Liver (tissue), 9 donors: ENCODE results near the gene PPP1R2B. TPM values are rescaled to one million over a fixed set of nuclear protein-coding genes. Genes with fewer than 3 reads are reported as not detected.

Experiments
- DNase-seq: peaks from one replicate; pipeline ENCODE4 v3.0.0-alpha.2; 2017; ENCODE audit warnings: low spot score
- H3K27ac ChIP-seq, 2 donors: one replicate each; pipeline ENCODE4 v1.7.0; 2013; ENCODE audit warnings: inconsistent platforms in 2 of 2, low read length in 2 of 2, control low read depth in 1 of 2, low read depth in 1 of 2, mild to moderate bottlenecking in 1 of 2
- H3K27me3 ChIP-seq, 4 donors: one replicate each; pipeline versions ENCODE4 v1.6.1 to v1.7.0; 2013; ENCODE audit warnings: low read length in 3 of 4, inconsistent platforms in 1 of 4, mild to moderate bottlenecking in 1 of 4, moderate library complexity in 1 of 4; ENCODE audit not compliant: control insufficient read depth in 4 of 4, insufficient read depth in 4 of 4
- H3K36me3 ChIP-seq, 4 donors: one replicate each; pipeline versions ENCODE4 v1.6.1 to v1.7.0; 2013; ENCODE audit warnings: low read length in 3 of 4, mild to moderate bottlenecking in 3 of 4, low read depth in 1 of 4, moderate library complexity in 1 of 4; ENCODE audit not compliant: control insufficient read depth in 4 of 4, insufficient read depth in 3 of 4
- H3K4me1 ChIP-seq, 4 donors: one replicate each; pipeline versions ENCODE4 v1.6.1 to v1.7.0; 2013; ENCODE audit warnings: low read length in 3 of 4, mild to moderate bottlenecking in 3 of 4, moderate library complexity in 1 of 4; ENCODE audit not compliant: control insufficient read depth in 4 of 4, insufficient read depth in 4 of 4
- H3K4me3 ChIP-seq, 3 donors: one replicate each; pipeline versions ENCODE4 v1.6.1 to v1.7.0; 2013; ENCODE audit warnings: low read length in 3 of 3, control low read depth in 1 of 3, low read depth in 1 of 3, mild to moderate bottlenecking in 1 of 3
- H3K9ac ChIP-seq, 2 donors: one replicate each; pipeline ENCODE4 v1.7.0; 2013; ENCODE audit warnings: low read length in 2 of 2, mild to moderate bottlenecking in 2 of 2, moderate library complexity in 2 of 2, control low read depth in 1 of 2, low read depth in 1 of 2
- H3K9me3 ChIP-seq, 4 donors: one replicate each; pipeline versions ENCODE4 v1.6.1 to v1.7.0; 2013; ENCODE audit warnings: low read length in 3 of 4; ENCODE audit not compliant: control insufficient read depth in 4 of 4
- FOXA1 ChIP-seq: IDR thresholded peaks from 2 replicates; pipeline ENCODE4 v1.6.1; 2016; ENCODE audit warnings: antibody characterized with exemption
- FOXA2 ChIP-seq: IDR thresholded peaks from 2 replicates; pipeline ENCODE4 v1.6.1; 2016; ENCODE audit warnings: antibody characterized with exemption
- GABPA ChIP-seq, 2 donors: IDR thresholded peaks in 1 of 2; conservative IDR thresholded peaks in 1 of 2; 2 replicates each; pipeline ENCODE4 v1.6.1; 2016; ENCODE audit warnings: antibody characterized with exemption in 2 of 2, mild to moderate bottlenecking in 1 of 2, moderate library complexity in 1 of 2
- HNF4A ChIP-seq, 2 donors: conservative IDR thresholded peaks; 2 replicates each; pipeline ENCODE4 v1.6.1; 2016; ENCODE audit warnings: antibody characterized with exemption in 2 of 2, mild to moderate bottlenecking in 2 of 2
- HNF4G ChIP-seq: IDR thresholded peaks from 2 replicates; pipeline ENCODE4 v1.6.1; 2016; ENCODE audit warnings: antibody characterized with exemption
- JUND ChIP-seq, 2 donors: IDR thresholded peaks; 2 replicates each; pipeline ENCODE4 v1.6.1; 2016; ENCODE audit warnings: antibody characterized with exemption in 2 of 2
- NR2F2 ChIP-seq: IDR thresholded peaks from 2 replicates; pipeline ENCODE4 v1.6.1; 2016; ENCODE audit warnings: antibody characterized with exemption
- RAD21 ChIP-seq, 2 donors: IDR thresholded peaks; 2 replicates each; pipeline ENCODE4 v1.6.1; 2016; ENCODE audit warnings: antibody characterized with exemption in 2 of 2, mild to moderate bottlenecking in 2 of 2
- RXRA ChIP-seq, 2 donors: IDR thresholded peaks; 2 replicates each; pipeline ENCODE4 v1.6.1; 2017 to 2018; ENCODE audit warnings: antibody characterized with exemption in 2 of 2, mild to moderate bottlenecking in 1 of 2
- TAF1 ChIP-seq: conservative IDR thresholded peaks from 2 replicates; pipeline ENCODE4 v1.6.1; 2016; ENCODE audit warnings: antibody characterized with exemption, mild to moderate bottlenecking
- YY1 ChIP-seq: IDR thresholded peaks from 2 replicates; pipeline ENCODE4 v1.6.1; 2016; ENCODE audit warnings: antibody characterized with exemption, mild to moderate bottlenecking
- WGBS: extraction: QIAGEN DNeasy Blood & Tissue Kit; methylation state at CpG from one replicate; pipeline ENCODE4 v1.1.7; 2013; 5-methylcytosine and 5-hydroxymethylcytosine counted together
- polyA plus RNA-seq, 2 donors: library from polyadenylated mRNA; stranded (reverse) in 1 of 2; unstranded in 1 of 2; fragments of 200-250 nt in 1 of 2; fragments of >200 nt in 1 of 2; fragmentation: Nextera tagmentation in 1 of 2; extraction: Ambion mirVana in 1 of 2; gene quantifications; one replicate each; pipeline versions ENCODE4 v1.2.1 to v1.2.3, GENCODE V29; 2013 to 2015
- total RNA-seq, 2 donors: library from RNA; depleted of rRNA; stranded (reverse); fragments of >200 nt; gene quantifications; one replicate each; pipeline ENCODE4 v1.2.3, GENCODE V29; 2014
- TF ChIP-seq, protein P1 (sequence below): IDR thresholded peaks from 2 replicates; pipeline ENCODE4 v1.6.1; 2016; ENCODE audit warnings: antibody characterized with exemption
- TF ChIP-seq, protein P2 (sequence below): IDR thresholded peaks from 2 replicates; pipeline ENCODE4 v1.6.1; 2016; ENCODE audit warnings: antibody characterized with exemption
- TF ChIP-seq, protein P3 (sequence below): IDR thresholded peaks from 2 replicates; pipeline ENCODE4 v1.6.1; 2016; ENCODE audit warnings: antibody characterized with exemption
- TF ChIP-seq, protein P4 (sequence below): IDR thresholded peaks from 2 replicates; pipeline ENCODE4 v1.6.1; 2016; ENCODE audit warnings: antibody characterized with exemption, mild to moderate bottlenecking
- TF ChIP-seq, protein P5 (sequence below): fragments of 150-350 bp; IDR thresholded peaks from 2 replicates; pipeline ENCODE4 v1.5.1; 2017; ENCODE audit warnings: improper control_type of control experiment, low read depth, low read length; ENCODE audit not compliant: missing input control
- donor health status: healthy.
- donor health status: healthy.
- donor health status: healthy.
- donor health status: healthy.
- donor health status: healthy.

PPP1R2B gene
- total and polyA plus RNA-seq, 4 donors: not detected

DNA sequence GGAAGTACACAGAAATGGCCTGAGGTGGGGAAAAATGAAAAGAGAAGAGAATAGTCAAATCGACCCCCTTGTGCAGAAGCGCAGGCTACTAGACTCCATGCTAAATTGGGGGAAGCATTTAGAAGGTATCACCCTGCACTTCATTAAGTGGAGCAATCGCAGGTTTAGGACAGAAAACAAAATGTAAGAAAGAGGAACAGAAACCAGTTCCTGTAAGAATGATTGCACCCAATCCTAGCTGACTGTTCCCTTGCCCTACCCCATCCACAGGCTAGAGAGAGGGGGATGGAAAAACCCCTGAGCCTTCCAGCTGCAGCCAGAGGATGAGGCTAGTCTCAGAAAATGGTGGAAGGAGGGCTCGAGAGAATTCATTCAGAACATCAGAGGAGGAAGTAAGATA lies 23.9 kb upstream of the PPP1R2B start:
- H3K9ac ChIP-seq: no peak overlapping the region
- WGBS: 76% methylated on average over 4 of the region's 4 CpGs
- DNase-seq: no peak
- no peaks in the 10 kb centered on the region for H3K9me3 ChIP-seq
- no peak for TF ChIP-seq YY1
- TF ChIP-seq, protein P1, sequence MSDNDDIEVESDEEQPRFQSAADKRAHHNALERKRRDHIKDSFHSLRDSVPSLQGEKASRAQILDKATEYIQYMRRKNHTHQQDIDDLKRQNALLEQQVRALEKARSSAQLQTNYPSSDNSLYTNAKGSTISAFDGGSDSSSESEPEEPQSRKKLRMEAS: no peak
- no peak for TF ChIP-seq GABPA (IDR thresholded peaks at IDR 0.05 in 1 of 2, conservative IDR thresholded peaks at IDR 0.05 in 1 of 2)
- TF ChIP-seq RXRA (IDR thresholded peaks at IDR 0.05): no peak
- no peak for TF ChIP-seq NR2F2
- TF ChIP-seq, protein P2, sequence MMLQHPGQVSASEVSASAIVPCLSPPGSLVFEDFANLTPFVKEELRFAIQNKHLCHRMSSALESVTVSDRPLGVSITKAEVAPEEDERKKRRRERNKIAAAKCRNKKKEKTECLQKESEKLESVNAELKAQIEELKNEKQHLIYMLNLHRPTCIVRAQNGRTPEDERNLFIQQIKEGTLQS: no peak
- no peak for TF ChIP-seq HNF4A (conservative IDR thresholded peaks at IDR 0.05)
- TF ChIP-seq, protein P3, sequence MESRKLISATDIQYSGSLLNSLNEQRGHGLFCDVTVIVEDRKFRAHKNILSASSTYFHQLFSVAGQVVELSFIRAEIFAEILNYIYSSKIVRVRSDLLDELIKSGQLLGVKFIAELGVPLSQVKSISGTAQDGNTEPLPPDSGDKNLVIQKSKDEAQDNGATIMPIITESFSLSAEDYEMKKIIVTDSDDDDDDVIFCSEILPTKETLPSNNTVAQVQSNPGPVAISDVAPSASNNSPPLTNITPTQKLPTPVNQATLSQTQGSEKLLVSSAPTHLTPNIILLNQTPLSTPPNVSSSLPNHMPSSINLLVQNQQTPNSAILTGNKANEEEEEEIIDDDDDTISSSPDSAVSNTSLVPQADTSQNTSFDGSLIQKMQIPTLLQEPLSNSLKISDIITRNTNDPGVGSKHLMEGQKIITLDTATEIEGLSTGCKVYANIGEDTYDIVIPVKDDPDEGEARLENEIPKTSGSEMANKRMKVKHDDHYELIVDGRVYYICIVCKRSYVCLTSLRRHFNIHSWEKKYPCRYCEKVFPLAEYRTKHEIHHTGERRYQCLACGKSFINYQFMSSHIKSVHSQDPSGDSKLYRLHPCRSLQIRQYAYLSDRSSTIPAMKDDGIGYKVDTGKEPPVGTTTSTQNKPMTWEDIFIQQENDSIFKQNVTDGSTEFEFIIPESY: no peak
- TF ChIP-seq, protein P4, sequence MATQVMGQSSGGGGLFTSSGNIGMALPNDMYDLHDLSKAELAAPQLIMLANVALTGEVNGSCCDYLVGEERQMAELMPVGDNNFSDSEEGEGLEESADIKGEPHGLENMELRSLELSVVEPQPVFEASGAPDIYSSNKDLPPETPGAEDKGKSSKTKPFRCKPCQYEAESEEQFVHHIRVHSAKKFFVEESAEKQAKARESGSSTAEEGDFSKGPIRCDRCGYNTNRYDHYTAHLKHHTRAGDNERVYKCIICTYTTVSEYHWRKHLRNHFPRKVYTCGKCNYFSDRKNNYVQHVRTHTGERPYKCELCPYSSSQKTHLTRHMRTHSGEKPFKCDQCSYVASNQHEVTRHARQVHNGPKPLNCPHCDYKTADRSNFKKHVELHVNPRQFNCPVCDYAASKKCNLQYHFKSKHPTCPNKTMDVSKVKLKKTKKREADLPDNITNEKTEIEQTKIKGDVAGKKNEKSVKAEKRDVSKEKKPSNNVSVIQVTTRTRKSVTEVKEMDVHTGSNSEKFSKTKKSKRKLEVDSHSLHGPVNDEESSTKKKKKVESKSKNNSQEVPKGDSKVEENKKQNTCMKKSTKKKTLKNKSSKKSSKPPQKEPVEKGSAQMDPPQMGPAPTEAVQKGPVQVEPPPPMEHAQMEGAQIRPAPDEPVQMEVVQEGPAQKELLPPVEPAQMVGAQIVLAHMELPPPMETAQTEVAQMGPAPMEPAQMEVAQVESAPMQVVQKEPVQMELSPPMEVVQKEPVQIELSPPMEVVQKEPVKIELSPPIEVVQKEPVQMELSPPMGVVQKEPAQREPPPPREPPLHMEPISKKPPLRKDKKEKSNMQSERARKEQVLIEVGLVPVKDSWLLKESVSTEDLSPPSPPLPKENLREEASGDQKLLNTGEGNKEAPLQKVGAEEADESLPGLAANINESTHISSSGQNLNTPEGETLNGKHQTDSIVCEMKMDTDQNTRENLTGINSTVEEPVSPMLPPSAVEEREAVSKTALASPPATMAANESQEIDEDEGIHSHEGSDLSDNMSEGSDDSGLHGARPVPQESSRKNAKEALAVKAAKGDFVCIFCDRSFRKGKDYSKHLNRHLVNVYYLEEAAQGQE: no peak
- no peak for TF ChIP-seq RAD21 (IDR thresholded peaks at IDR 0.05)
- TF ChIP-seq, protein P5, sequence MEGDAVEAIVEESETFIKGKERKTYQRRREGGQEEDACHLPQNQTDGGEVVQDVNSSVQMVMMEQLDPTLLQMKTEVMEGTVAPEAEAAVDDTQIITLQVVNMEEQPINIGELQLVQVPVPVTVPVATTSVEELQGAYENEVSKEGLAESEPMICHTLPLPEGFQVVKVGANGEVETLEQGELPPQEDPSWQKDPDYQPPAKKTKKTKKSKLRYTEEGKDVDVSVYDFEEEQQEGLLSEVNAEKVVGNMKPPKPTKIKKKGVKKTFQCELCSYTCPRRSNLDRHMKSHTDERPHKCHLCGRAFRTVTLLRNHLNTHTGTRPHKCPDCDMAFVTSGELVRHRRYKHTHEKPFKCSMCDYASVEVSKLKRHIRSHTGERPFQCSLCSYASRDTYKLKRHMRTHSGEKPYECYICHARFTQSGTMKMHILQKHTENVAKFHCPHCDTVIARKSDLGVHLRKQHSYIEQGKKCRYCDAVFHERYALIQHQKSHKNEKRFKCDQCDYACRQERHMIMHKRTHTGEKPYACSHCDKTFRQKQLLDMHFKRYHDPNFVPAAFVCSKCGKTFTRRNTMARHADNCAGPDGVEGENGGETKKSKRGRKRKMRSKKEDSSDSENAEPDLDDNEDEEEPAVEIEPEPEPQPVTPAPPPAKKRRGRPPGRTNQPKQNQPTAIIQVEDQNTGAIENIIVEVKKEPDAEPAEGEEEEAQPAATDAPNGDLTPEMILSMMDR: no peak
- TF ChIP-seq HNF4G: no peak
- no peak for TF ChIP-seq FOXA2
- no peak for TF ChIP-seq TAF1
- TF ChIP-seq JUND (IDR thresholded peaks at IDR 0.05): no peak
- no peak for TF ChIP-seq FOXA1
- no peaks in the 10 kb centered on the region for H3K27me3 ChIP-seq
- H3K4me3 ChIP-seq: no peak overlapping the region
- no peaks in the 10 kb centered on the region for H3K4me1 ChIP-seq
- H3K27ac ChIP-seq: no peak overlapping the region
- H3K36me3 ChIP-seq: no peaks in the 10 kb centered on the region

DNA sequence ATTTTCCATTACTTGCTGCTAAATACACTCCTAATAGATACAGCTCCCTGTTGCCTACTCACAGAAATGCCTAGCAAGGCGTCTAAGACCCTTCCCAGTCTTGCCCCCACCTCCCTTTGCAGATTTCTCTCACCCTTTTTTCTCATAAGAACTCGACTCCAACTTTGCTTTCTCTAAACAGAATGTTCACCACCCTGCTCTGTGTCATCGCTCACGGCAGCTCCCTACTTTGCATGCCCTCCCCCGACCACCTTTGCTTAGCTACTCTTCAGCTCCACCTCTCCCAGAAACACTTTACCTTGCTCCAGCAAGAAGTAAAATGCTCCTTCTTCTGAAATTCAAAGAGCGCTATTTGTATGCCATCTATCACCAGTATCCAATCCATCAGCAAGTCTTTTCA lies 15.2 kb upstream of the PPP1R2B start:
- no peaks in the 10 kb centered on the region for H3K4me1 ChIP-seq
- H3K9me3 ChIP-seq: no peaks in the 10 kb centered on the region
- no peak overlapping the region for H3K4me3 ChIP-seq
- 71% methylated on average over 6 of the region's 6 CpGs for WGBS
- H3K9ac ChIP-seq: no peak overlapping the region
- H3K27ac ChIP-seq: no peak overlapping the region
- no peaks in the 10 kb centered on the region for H3K36me3 ChIP-seq
- H3K27me3 ChIP-seq: peaks cover 0 to 5% (median 0%) of the 10 kb centered on the region in 4 donors
- DNase-seq: no peak
- TF ChIP-seq, protein P5: no peak
- TF ChIP-seq, protein P3: no peak
- TF ChIP-seq HNF4A (conservative IDR thresholded peaks at IDR 0.05) (no peak), HNF4G (no peak), RXRA (IDR thresholded peaks at IDR 0.05) (no peak), GABPA (IDR thresholded peaks at IDR 0.05 in 1 of 2, conservative IDR thresholded peaks at IDR 0.05 in 1 of 2) (no peak)
- TF ChIP-seq, protein P1: no peak
